Endothelial cell of umbilical vein (primary cell): ENCODE results near the gene SREK1IP1.

Source experiments
- CTCF ChIP-seq, 2 donors: IDR thresholded peaks; 1 replicate in 1 of 2; 2 replicates in 1 of 2; pipeline ENCODE4 v1.5.1; 2011; ENCODE audit warnings: low read length in 2 of 2, mild to moderate bottlenecking in 2 of 2, moderate library complexity in 2 of 2, control low read depth in 1 of 2, inconsistent platforms in 1 of 2, low read depth in 1 of 2; ENCODE audit not compliant: insufficient read depth in 1 of 2; ENCODE audit errors: extremely low read depth in 1 of 2
- EZH2 ChIP-seq: IDR thresholded peaks from 2 replicates; pipeline ENCODE4 v1.6.1; 2012; ENCODE audit warnings: borderline replicate concordance, low read depth, mild to moderate bottlenecking, moderate library complexity, low read length, inconsistent platforms; ENCODE audit not compliant: severe bottlenecking
- POLR2AphosphoS5 ChIP-seq: IDR thresholded peaks from 2 replicates; pipeline ENCODE4 v1.6.1; 2012; ENCODE audit warnings: low read depth, mild to moderate bottlenecking, control low read depth, low read length, moderate library complexity; ENCODE audit not compliant: insufficient read depth

- TF ChIP-seq POLR2AphosphoS5 (no peak), CTCF (IDR thresholded peaks at IDR 0.05; ENCODE audit: extremely low read depth in 1 of 2, insufficient read depth in 1 of 2, low read depth in 1 of 2, low read length in 2 of 2) (no peak), EZH2 (no peak)
Observed at GRCh38 chr5:64690104-64690416, 78.4 kb downstream of the SREK1IP1 start.
